ENCODE results near the gene SERPINI1. TPM values are rescaled to one million over a fixed set of nuclear protein-coding genes. Genes with fewer than 3 reads are reported as not detected.

SERPINI1 gene
- total and polyA plus RNA-seq, 9 of the 15 experiments (the other 6 are each of a cell fraction or from before 2014, with no cell fraction given), result 1.6 to 9.9 (median 3.5) TPM

DNA sequence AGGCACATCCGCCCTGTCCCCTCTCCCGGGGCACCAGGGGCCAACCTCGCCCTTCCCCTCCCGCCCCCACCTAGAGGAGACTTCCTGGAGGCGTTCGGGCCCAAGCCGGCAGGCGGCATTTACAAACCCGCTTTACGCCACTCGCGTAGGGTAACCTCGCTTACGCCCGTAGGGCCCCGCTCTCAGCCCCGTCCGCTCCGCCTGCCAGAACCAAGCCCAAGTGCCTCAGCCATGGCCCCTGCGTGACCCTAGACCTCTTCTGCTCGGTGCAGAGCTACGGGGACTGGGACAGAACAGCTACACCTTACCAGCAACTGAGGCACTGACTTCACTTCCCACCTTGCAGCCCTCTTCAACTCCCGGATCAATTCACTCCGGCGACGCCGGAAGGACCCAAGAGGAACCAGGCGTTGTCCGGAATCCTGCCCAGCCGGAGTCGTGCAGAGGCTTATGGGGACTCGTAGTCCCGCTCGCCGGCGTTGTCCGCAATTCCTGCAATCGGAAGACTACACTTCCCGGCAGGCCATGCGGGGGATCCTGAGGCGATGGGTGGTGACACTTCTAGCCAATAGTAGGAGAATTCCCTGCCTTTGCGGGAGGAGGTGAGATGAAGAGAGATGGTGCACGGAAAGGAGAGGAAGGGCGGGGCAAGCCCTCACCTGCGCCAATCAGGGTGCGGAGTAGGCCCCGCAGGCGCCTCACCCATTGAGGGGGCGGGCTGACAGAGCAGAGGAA, 856 bp upstream of the SERPINI1 start, which contains the start of gene PDCD10:
PDCD10 (minus strand) TSS at position 395 of the 735 bp plus-strand sequence. CDS start 14,735 bp downstream, outside the sequence.
- peak within 1 kb of the TSS; percentile 82 to 96 for H3K9ac ChIP-seq (ENCODE audit: insufficient read depth in 1 of 2, low read depth in 2 of 2, low read length in 2 of 2)
- DNase-seq (ENCODE audit: extremely low read depth in 1 of 4, low spot score in 3 of 4), result peak; percentile 78 to 98 (median 84)
- FAIRE-seq, result peak; percentile 96
- peaks cover 6% of the 10 kb centered on the region; the same call in 2 of the 3 replicates for H3K36me3 ChIP-seq (ENCODE audit: control insufficient read depth, insufficient read depth, low read length)
- WGBS (ENCODE audit: insufficient coverage, low coverage, missing lambda C conversion rate), result under 1% methylated on average over 32 of the region's 49 CpGs
- no peaks in the 10 kb centered on the region for H3K9me3 ChIP-seq (replicated peaks; ENCODE audit: control insufficient read depth, insufficient read depth, low read depth, low read length)
- POLR2A ChIA-PET, result interaction anchor here (1.0 to 1.4 kb wide), 3 partner anchors 9 to 20 kb away, joined by 3 read pairs; no protein-coding TSS in a partner anchor
- H3K9me1 ChIP-seq (ENCODE audit: control insufficient read depth, insufficient read depth, low read length), result no peaks in the 10 kb centered on the region
- H2AFZ ChIP-seq (ENCODE audit: low read depth, low read length), result peak within 1 kb of the TSS; percentile 96
- intact Hi-C loops (cut with micrococcal nuclease), result loop anchor here (1.0 to 5.0 kb wide), 6 partner anchors 10 to 1817 kb away; partner anchors contain the start of gene GOLIM4
- peak; percentile 74 for ATAC-seq
- no peaks in the 10 kb centered on the region for H3K27me3 ChIP-seq (ENCODE audit: control insufficient read depth in 2 of 2, insufficient read depth in 2 of 2, low read length in 2 of 2)
- H3K4me1 ChIP-seq (replicated peaks in 1 of 2; ENCODE audit: control insufficient read depth in 2 of 2, insufficient read depth in 2 of 2, low read length in 2 of 2), result peaks cover 0 to 7% of the 10 kb centered on the region in 2 experiments; a peak in 3 of 5 replicates
- BruUV-seq (replicated peaks), result no TSS peak
- H3K79me2 ChIP-seq (ENCODE audit: control insufficient read depth, insufficient read depth, low read length), result peaks cover 86% of the 10 kb centered on the region
- H3K4me2 ChIP-seq (ENCODE audit: insufficient read depth, low read length), result peak within 1 kb of the TSS; percentile 93
- H4K20me1 ChIP-seq (replicated peaks; ENCODE audit: control insufficient read depth, insufficient read depth, low read length), result 0 out of 2 replicates have a peak, but pooled peaks cover 5% of the 10 kb centered on the region
- in situ Hi-C loops (cut with MboI), result no loop called here
- CTCF ChIA-PET (ENCODE audit: low intra/inter-chr PET ratio), result no interaction called here
- peak within 1 kb of the TSS; percentile 96 for H3K27ac ChIP-seq (ENCODE audit: extremely low read depth, low read depth, low read length)
- H3K4me3 ChIP-seq, result peak within 1 kb of the TSS; percentile 77
- TF ChIP-seq, protein P1, sequence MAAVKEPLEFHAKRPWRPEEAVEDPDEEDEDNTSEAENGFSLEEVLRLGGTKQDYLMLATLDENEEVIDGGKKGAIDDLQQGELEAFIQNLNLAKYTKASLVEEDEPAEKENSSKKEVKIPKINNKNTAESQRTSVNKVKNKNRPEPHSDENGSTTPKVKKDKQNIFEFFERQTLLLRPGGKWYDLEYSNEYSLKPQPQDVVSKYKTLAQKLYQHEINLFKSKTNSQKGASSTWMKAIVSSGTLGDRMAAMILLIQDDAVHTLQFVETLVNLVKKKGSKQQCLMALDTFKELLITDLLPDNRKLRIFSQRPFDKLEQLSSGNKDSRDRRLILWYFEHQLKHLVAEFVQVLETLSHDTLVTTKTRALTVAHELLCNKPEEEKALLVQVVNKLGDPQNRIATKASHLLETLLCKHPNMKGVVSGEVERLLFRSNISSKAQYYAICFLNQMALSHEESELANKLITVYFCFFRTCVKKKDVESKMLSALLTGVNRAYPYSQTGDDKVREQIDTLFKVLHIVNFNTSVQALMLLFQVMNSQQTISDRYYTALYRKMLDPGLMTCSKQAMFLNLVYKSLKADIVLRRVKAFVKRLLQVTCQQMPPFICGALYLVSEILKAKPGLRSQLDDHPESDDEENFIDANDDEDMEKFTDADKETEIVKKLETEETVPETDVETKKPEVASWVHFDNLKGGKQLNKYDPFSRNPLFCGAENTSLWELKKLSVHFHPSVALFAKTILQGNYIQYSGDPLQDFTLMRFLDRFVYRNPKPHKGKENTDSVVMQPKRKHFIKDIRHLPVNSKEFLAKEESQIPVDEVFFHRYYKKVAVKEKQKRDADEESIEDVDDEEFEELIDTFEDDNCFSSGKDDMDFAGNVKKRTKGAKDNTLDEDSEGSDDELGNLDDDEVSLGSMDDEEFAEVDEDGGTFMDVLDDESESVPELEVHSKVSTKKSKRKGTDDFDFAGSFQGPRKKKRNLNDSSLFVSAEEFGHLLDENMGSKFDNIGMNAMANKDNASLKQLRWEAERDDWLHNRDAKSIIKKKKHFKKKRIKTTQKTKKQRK (IDR thresholded peaks at IDR 0.05; ENCODE audit: borderline replicate concordance, low read depth, low read length), result no peak
- TF ChIP-seq FOXA3 (CRISPR knock-in tag; conservative IDR thresholded peaks at IDR 0.05 in 1 of 2, IDR thresholded peaks at IDR 0.05 in 1 of 2) (peak in 1 of 2 experiments; percentile 68; a peak in 1 of 4 replicates), TAF1 (IDR thresholded peaks at IDR 0.05; ENCODE audit: control insufficient read depth, extremely low read depth, insufficient read depth, low read length, severe bottlenecking) (peak; percentile 14), POLR2A (conservative IDR thresholded peaks at IDR 0.05) (peak; percentile 94), ZNF143 (CRISPR knock-in tag; IDR thresholded peaks at IDR 0.05) (peak; percentile 99), RFX1 (IDR thresholded peaks at IDR 0.05) (no peak), NFXL1 (CRISPR knock-in tag; IDR thresholded peaks at IDR 0.05) (no peak), XRCC4 (IDR thresholded peaks at IDR 0.05; ENCODE audit: extremely low read depth, insufficient read depth, insufficient read length) (no peak), ZNF696 (CRISPR knock-in tag; conservative IDR thresholded peaks at IDR 0.05) (no peak), TAF15 (IDR thresholded peaks at IDR 0.05; ENCODE audit: low read depth, low read length) (peak; percentile 92; the same call in 1 of the 2 replicates), NONO (IDR thresholded peaks at IDR 0.05; ENCODE audit: low read depth in 2 of 2, low read length in 1 of 2) (no peak)
- TF ChIP-seq, protein P2, sequence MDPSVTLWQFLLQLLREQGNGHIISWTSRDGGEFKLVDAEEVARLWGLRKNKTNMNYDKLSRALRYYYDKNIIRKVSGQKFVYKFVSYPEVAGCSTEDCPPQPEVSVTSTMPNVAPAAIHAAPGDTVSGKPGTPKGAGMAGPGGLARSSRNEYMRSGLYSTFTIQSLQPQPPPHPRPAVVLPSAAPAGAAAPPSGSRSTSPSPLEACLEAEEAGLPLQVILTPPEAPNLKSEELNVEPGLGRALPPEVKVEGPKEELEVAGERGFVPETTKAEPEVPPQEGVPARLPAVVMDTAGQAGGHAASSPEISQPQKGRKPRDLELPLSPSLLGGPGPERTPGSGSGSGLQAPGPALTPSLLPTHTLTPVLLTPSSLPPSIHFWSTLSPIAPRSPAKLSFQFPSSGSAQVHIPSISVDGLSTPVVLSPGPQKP (CRISPR knock-in tag; IDR thresholded peaks at IDR 0.05), result no peak

All from K562 (cell line).